ENCODE results near the gene ART5. TPM values are rescaled to one million over a fixed set of nuclear protein-coding genes. Genes with fewer than 3 reads are reported as not detected.

ART5 gene
- total RNA-seq, 1 experiment from 2014 or later, result 7.9 TPM

DNA sequence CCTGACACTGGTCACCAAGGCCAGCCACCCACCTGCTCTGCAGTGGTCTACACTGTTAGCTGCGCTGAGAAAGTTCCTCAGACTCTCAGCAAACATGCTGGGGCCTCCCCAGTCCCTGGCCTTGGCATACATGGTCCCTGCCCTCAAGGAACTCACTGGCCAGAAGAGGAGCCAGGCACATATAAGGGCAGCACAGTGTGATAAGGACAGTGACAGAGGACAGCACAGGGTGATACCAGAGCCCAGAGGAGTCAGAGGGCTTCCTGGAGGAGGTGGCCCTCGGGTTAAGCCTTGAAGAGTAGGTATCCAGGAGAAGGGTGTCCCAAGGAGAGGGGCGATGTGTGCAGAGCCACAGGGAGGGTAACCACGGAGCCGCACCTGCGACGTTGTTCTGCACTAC, 3.8 kb upstream of the ART5 start:
- no peak overlapping the region for H2AK5ac ChIP-seq (ENCODE audit: insufficient read length, low read length)
- no peak overlapping the region for H3K23ac ChIP-seq (ENCODE audit: insufficient read length, low read depth, low read length)
- Mint-ChIP-seq H3K4me1 (peaks cover 23 to 24% of the 10 kb centered on the region in 2 experiments), H3K36me3 (ENCODE audit: insufficient read depth in 1 of 3, low read depth in 3 of 3) (peaks cover 7 to 27% (median 13%) of the 10 kb centered on the region in 3 experiments), H3K4me3 (no peak overlapping the region), H3K27me3 (ENCODE audit: low read depth) (peaks cover 47% of the 10 kb centered on the region), H3K27ac (no peak overlapping the region), H3K9me3 (peaks cover 27 to 38% of the 10 kb centered on the region in 2 experiments)
- TF ChIP-seq, protein P1, sequence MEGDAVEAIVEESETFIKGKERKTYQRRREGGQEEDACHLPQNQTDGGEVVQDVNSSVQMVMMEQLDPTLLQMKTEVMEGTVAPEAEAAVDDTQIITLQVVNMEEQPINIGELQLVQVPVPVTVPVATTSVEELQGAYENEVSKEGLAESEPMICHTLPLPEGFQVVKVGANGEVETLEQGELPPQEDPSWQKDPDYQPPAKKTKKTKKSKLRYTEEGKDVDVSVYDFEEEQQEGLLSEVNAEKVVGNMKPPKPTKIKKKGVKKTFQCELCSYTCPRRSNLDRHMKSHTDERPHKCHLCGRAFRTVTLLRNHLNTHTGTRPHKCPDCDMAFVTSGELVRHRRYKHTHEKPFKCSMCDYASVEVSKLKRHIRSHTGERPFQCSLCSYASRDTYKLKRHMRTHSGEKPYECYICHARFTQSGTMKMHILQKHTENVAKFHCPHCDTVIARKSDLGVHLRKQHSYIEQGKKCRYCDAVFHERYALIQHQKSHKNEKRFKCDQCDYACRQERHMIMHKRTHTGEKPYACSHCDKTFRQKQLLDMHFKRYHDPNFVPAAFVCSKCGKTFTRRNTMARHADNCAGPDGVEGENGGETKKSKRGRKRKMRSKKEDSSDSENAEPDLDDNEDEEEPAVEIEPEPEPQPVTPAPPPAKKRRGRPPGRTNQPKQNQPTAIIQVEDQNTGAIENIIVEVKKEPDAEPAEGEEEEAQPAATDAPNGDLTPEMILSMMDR (conservative IDR thresholded peaks at IDR 0.05), result no peak
- no peak overlapping the region for H3K14ac ChIP-seq (ENCODE audit: insufficient read depth, low read length)
- no peak overlapping the region for H2BK5ac ChIP-seq (ENCODE audit: insufficient read length, low read length)
- WGBS (ENCODE audit: extremely low coverage, insufficient read length, low lambda C conversion rate), result no CpG with 5 or more reads among the region's 7 CpGs
- no peak overlapping the region for H2BK15ac ChIP-seq (ENCODE audit: low read depth, low read length)
- no peak overlapping the region for H2BK12ac ChIP-seq (ENCODE audit: insufficient read length, low read depth, low read length)
- H3K9me3 ChIP-seq (ENCODE audit: control insufficient read depth, low read depth, low read length), result no peaks in the 10 kb centered on the region
- H2AFZ ChIP-seq (ENCODE audit: low read length), result no peak overlapping the region
- no peak for DNase-seq
- no peaks in the 10 kb centered on the region for H3K79me2 ChIP-seq (ENCODE audit: insufficient read depth, low read length)
- H3K27me3 ChIP-seq (ENCODE audit: insufficient read depth, low read length), result no peaks in the 10 kb centered on the region
- no peak overlapping the region for H4K91ac ChIP-seq (ENCODE audit: insufficient read length, low read depth, low read length)
- H3K79me1 ChIP-seq (ENCODE audit: insufficient read depth, low read depth, low read length, poor library complexity, severe bottlenecking), result no peaks in the 10 kb centered on the region
- H2BK120ac ChIP-seq (ENCODE audit: low read depth, low read length, poor library complexity, severe bottlenecking), result no peak overlapping the region
- peaks cover 13% of the 10 kb centered on the region for H3K23me2 ChIP-seq (ENCODE audit: insufficient read length, low read depth, low read length, poor library complexity, severe bottlenecking)
- H3K27ac ChIP-seq (ENCODE audit: insufficient read length, low read depth, low read length), result no peak overlapping the region
- no peak overlapping the region for H3K4me2 ChIP-seq (ENCODE audit: insufficient read depth, insufficient read length, low read length)
- H2BK20ac ChIP-seq (ENCODE audit: low read depth, low read length, poor library complexity, severe bottlenecking), result no peak overlapping the region
- H4K5ac ChIP-seq (ENCODE audit: insufficient read length, low read depth, low read length), result no peak overlapping the region
- H3T11ph ChIP-seq (ENCODE audit: low read length), result no peak overlapping the region
- H3K9ac ChIP-seq (ENCODE audit: extremely low read depth, insufficient read length, low read length), result no peak overlapping the region
- no peaks in the 10 kb centered on the region for H4K20me1 ChIP-seq (ENCODE audit: control insufficient read depth, insufficient read depth, insufficient read length)
- no peak overlapping the region for H4K8ac ChIP-seq (replicated peaks; ENCODE audit: insufficient read length, low read depth, low read length)
- H3K4ac ChIP-seq (ENCODE audit: low read depth, low read length), result no peak overlapping the region
- H3K56ac ChIP-seq (ENCODE audit: insufficient read length, low read depth, low read length), result no peak overlapping the region
- H3K18ac ChIP-seq (ENCODE audit: insufficient read length, low read depth, low read length), result no peak overlapping the region
- H3K4me1 ChIP-seq (ENCODE audit: insufficient read depth, low read length), result no peaks in the 10 kb centered on the region

Data from H9 (cell line).